Endothelial cell of umbilical vein (primary cell): Measurements from ENCODE around the gene RDM1. TPM values are rescaled to one million over a fixed set of nuclear protein-coding genes. Genes with fewer than 3 reads are reported as not detected.

Source experiments
- BruUV-seq: library from RNA; stranded (reverse); fragments of 400-500 nt; replicated peaks from 2 replicates; lab custom pipeline; 2021; lab: Mats Ljungman, UMichigan
- CTCF ChIA-PET: fragments of 300-600, 350-600 bp; sonication (Branson Sonifier 250); formaldehyde crosslinking; loops from one replicate; lab custom pipeline; 2021; ENCODE audit warnings: antibody characterized with exemption, inconsistent platforms; lab: Charles Lee
- POLR2A ChIA-PET: fragments of 300-600, 350-600 bp; sonication (Branson Sonifier 250); formaldehyde crosslinking; loops from one replicate; lab custom pipeline; 2021; ENCODE audit warnings: antibody characterized with exemption, inconsistent platforms; lab: Charles Lee
- DNase-seq: peaks from one replicate; pipeline ENCODE4 v3.0.0-alpha.2; 2011; ENCODE audit warnings: low read depth, low spot score
- FAIRE-seq: peaks from 2 replicates; lab custom pipeline; 2011; peaks lifted over from hg19 to GRCh38; lab: Jason Lieb, UNC
- H2AFZ ChIP-seq: 2 replicates; pipeline ENCODE4 v1.6.0; 2012; ENCODE audit warnings: low read depth, low read length, control low read depth, inconsistent platforms
- H3K27ac ChIP-seq: 2 replicates; pipeline ENCODE4 v1.5.1; 2011; ENCODE audit warnings: low read depth, mild to moderate bottlenecking, control low read depth, low read length, moderate library complexity; ENCODE audit not compliant: insufficient read depth
- H3K27me3 ChIP-seq, 2 experiments: 2 replicates each; pipeline versions ENCODE4 v1.6.0 to v1.6.1; 2011; ENCODE audit warnings: low read length in 2 of 2, mixed read lengths in 1 of 2; ENCODE audit not compliant: control insufficient read depth in 2 of 2, insufficient read depth in 2 of 2
- H3K36me3 ChIP-seq, 2 experiments: 2 replicates in 1 of 2; 3 replicates in 1 of 2; pipeline ENCODE4 v1.5.1; 2011; ENCODE audit warnings: low read length in 2 of 2, mild to moderate bottlenecking in 1 of 2, moderate library complexity in 1 of 2; ENCODE audit not compliant: control insufficient read depth in 2 of 2, insufficient read depth in 2 of 2; ENCODE audit errors: extremely low read depth in 1 of 2
- H3K4me1 ChIP-seq: 3 replicates; pipeline ENCODE4 v1.5.1; 2011; ENCODE audit warnings: mild to moderate bottlenecking, low read length; ENCODE audit not compliant: control insufficient read depth, insufficient read depth; ENCODE audit errors: extremely low read depth
- H3K4me2 ChIP-seq: 2 replicates; pipeline ENCODE4 v1.6.1; 2011; ENCODE audit warnings: low read length, control low read depth, mixed read lengths; ENCODE audit not compliant: insufficient read depth
- H3K4me3 ChIP-seq, 3 experiments: fragments of 200-600 bp in 1 of 3; sonication (generic), shearing (Covaris generic) in 1 of 3; replicated peaks in 1 of 3; 2 replicates each; pipeline ENCODE4 v1.5.1; 2011 to 2016; ENCODE audit warnings: control low read depth in 3 of 3, low read length in 3 of 3, mild to moderate bottlenecking in 2 of 3, inconsistent platforms in 1 of 3, low read depth in 1 of 3, moderate library complexity in 1 of 3; ENCODE audit not compliant: insufficient read depth in 1 of 3
- H3K79me2 ChIP-seq: 2 replicates; pipeline ENCODE4 v1.6.0; 2012; ENCODE audit warnings: low read length, inconsistent platforms; ENCODE audit not compliant: control insufficient read depth, insufficient read depth
- H3K9ac ChIP-seq: replicated peaks from 2 replicates; pipeline ENCODE3; 2011; ENCODE audit warnings: low read length, control low read depth; ENCODE audit not compliant: insufficient read depth; ENCODE audit errors: extremely low read depth
- H3K9me1 ChIP-seq: replicated peaks from 3 replicates; pipeline ENCODE4 v1.6.0; 2011; ENCODE audit warnings: mild to moderate bottlenecking, low read length; ENCODE audit not compliant: control insufficient read depth, insufficient read depth; ENCODE audit errors: extremely low read depth
- H3K9me3 ChIP-seq: replicated peaks from 2 replicates; pipeline ENCODE4 v1.5.1; 2012; ENCODE audit warnings: low read length, inconsistent platforms; ENCODE audit not compliant: control insufficient read depth, insufficient read depth
- H4K20me1 ChIP-seq: replicated peaks from 2 replicates; pipeline ENCODE3; 2011; ENCODE audit warnings: mild to moderate bottlenecking, low read length; ENCODE audit not compliant: control insufficient read depth, insufficient read depth; ENCODE audit errors: extremely low read depth
- EZH2 ChIP-seq: IDR thresholded peaks from 2 replicates; pipeline ENCODE4 v1.6.1; 2012; ENCODE audit warnings: borderline replicate concordance, low read depth, mild to moderate bottlenecking, moderate library complexity, low read length, inconsistent platforms; ENCODE audit not compliant: severe bottlenecking
- FOS ChIP-seq: IDR thresholded peaks from 2 replicates; pipeline ENCODE4 v1.6.1; 2011; ENCODE audit warnings: mild to moderate bottlenecking, low read length, moderate library complexity, borderline replicate concordance; ENCODE audit not compliant: insufficient read depth
- GATA2 ChIP-seq: IDR thresholded peaks from 2 replicates; pipeline ENCODE4 v1.7.0; 2011; ENCODE audit warnings: low read depth, mild to moderate bottlenecking, moderate library complexity, mixed read lengths, low read length; ENCODE audit not compliant: insufficient read length, insufficient read depth
- JUN ChIP-seq: IDR thresholded peaks from 2 replicates; pipeline ENCODE4 v1.6.1; 2011; ENCODE audit warnings: borderline replicate concordance, low read depth; ENCODE audit not compliant: insufficient read length, insufficient read depth
- MYC ChIP-seq: IDR thresholded peaks from one replicate; pipeline ENCODE4 v1.6.1; 2011; ENCODE audit warnings: mild to moderate bottlenecking, low read depth, low read length
- POLR2A ChIP-seq: IDR thresholded peaks from 2 replicates; pipeline ENCODE4 v1.6.1; 2012; ENCODE audit warnings: low read depth, mild to moderate bottlenecking, control low read depth, low read length
- POLR2AphosphoS5 ChIP-seq: IDR thresholded peaks from 2 replicates; pipeline ENCODE4 v1.6.1; 2012; ENCODE audit warnings: low read depth, mild to moderate bottlenecking, control low read depth, low read length, moderate library complexity; ENCODE audit not compliant: insufficient read depth
- dilution Hi-C: fragments of 300-500 bp; cut with MboI; formaldehyde crosslinking; loops from one replicate; pipeline ENCODE4 v1.15.0; 2019; ENCODE audit warnings: low sequenced_read_pairs; ENCODE audit not compliant: extremely low pct_ligation_motif_present
- intact Hi-C: fragments of 100-400 bp; cut with micrococcal nuclease; formaldehyde crosslinking; loops from one replicate; pipeline ENCODE4 v1.10.0; 2022
- polyA plus RNA-seq, 4 experiments: library from polyadenylated mRNA; depleted of rRNA in 3 of 4; stranded (reverse) in 3 of 4; unstranded in 1 of 4; fragments of >200 nt; gene quantifications; 2 replicates each; pipeline versions ENCODE4 v1.2.1 to v1.2.3, GENCODE V29; 2011 to 2012; ENCODE audit warnings: missing spikeins in 1 of 4
- total RNA-seq: library from RNA; stranded (reverse); gene quantifications from 2 replicates; pipeline ENCODE4 v1.2.3, GENCODE V29; 2021
- TF ChIP-seq, protein P1 (sequence below): IDR thresholded peaks from 2 replicates; pipeline ENCODE4 v1.6.1; 2011; ENCODE audit not compliant: insufficient read depth, insufficient read length
- TF ChIP-seq, protein P2 (sequence below), 2 donors: IDR thresholded peaks; 1 replicate in 1 of 2; 2 replicates in 1 of 2; pipeline ENCODE4 v1.5.1; 2011; ENCODE audit warnings: low read length in 2 of 2, mild to moderate bottlenecking in 2 of 2, moderate library complexity in 2 of 2, control low read depth in 1 of 2, inconsistent platforms in 1 of 2, low read depth in 1 of 2; ENCODE audit not compliant: insufficient read depth in 1 of 2; ENCODE audit errors: extremely low read depth in 1 of 2

The RDM1 gene
- total and polyA plus RNA-seq, 2 donors (not counting 3 experiments of a cell fraction or from before 2014, with no cell fraction given): 0.12 to 0.46 TPM

DNA sequence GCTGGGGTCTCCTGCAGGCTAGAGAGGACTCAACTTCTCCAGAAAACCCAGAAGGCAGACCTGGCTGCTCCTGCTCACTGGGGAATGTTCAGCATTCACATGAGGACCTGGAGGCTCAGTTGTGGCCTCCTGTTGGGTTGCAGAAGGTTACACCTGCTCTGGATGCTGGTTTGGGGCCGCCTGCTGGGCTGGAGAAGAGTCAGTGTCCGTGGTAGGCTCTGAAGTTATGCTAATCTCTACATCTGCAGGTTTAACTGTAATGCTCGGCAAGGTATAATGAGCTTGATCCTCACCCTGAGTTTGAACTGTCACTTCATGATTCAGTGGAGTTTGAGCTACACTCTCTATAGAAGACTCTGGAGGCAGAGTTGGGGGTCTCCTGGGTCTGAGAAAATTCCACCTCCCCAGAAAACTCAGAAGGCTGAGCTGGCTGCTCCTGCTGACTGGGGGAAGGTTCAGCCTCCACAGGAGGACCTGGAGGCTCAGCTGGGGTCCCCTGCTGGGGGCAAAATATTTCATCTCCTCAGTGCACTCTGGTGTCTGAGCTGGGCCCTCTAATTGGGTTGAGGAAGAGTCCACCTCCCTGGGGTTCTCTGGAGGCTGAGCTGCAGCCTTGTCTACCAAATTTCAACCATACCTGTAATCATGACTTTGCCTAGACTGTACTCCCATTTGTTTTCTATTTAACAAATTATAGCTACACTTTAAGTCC, 23.5 kb downstream of the RDM1 start:
- Histone ChIP-seq H3K4me2 (no peak overlapping the region), H3K36me3 (no peaks in the 10 kb centered on the region), H3K9ac (no peak overlapping the region), H3K9me1 (no peaks in the 10 kb centered on the region), H3K9me3 (no peaks in the 10 kb centered on the region), H3K27me3 (no peaks in the 10 kb centered on the region), H3K27ac (no peak overlapping the region), H4K20me1 (no peaks in the 10 kb centered on the region), H3K4me1 (no peaks in the 10 kb centered on the region), H2AFZ (no peak overlapping the region), H3K79me2 (no peaks in the 10 kb centered on the region), H3K4me3 (no peak overlapping the region)
- ChIA-PET POLR2A (no interaction called here), CTCF (no interaction called here)
- no TSS peak for BruUV-seq
- TF ChIP-seq JUN: no peak
- TF ChIP-seq, protein P1, sequence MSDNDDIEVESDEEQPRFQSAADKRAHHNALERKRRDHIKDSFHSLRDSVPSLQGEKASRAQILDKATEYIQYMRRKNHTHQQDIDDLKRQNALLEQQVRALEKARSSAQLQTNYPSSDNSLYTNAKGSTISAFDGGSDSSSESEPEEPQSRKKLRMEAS: no peak
- TF ChIP-seq EZH2: no peak
- TF ChIP-seq, protein P2, sequence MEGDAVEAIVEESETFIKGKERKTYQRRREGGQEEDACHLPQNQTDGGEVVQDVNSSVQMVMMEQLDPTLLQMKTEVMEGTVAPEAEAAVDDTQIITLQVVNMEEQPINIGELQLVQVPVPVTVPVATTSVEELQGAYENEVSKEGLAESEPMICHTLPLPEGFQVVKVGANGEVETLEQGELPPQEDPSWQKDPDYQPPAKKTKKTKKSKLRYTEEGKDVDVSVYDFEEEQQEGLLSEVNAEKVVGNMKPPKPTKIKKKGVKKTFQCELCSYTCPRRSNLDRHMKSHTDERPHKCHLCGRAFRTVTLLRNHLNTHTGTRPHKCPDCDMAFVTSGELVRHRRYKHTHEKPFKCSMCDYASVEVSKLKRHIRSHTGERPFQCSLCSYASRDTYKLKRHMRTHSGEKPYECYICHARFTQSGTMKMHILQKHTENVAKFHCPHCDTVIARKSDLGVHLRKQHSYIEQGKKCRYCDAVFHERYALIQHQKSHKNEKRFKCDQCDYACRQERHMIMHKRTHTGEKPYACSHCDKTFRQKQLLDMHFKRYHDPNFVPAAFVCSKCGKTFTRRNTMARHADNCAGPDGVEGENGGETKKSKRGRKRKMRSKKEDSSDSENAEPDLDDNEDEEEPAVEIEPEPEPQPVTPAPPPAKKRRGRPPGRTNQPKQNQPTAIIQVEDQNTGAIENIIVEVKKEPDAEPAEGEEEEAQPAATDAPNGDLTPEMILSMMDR (IDR thresholded peaks at IDR 0.05; ENCODE audit: extremely low read depth in 1 of 2, insufficient read depth in 1 of 2, low read depth in 1 of 2, low read length in 2 of 2): no peak
- no peak for TF ChIP-seq POLR2AphosphoS5
- TF ChIP-seq FOS: no peak
- TF ChIP-seq MYC: no peak
- no peak for TF ChIP-seq GATA2
- no peak for TF ChIP-seq POLR2A
- no peak for DNase-seq
- intact Hi-C loops (no loop called here), dilution Hi-C loops (no loop called here)
- FAIRE-seq: no peak
